Panc1 (cell line): ENCODE data around the gene HIPK2.

ENCODE experiments used
- POLR2AphosphoS5 ChIP-seq: IDR thresholded peaks from 2 replicates; pipeline ENCODE4 v1.6.1; 2012; ENCODE audit warnings: mild to moderate bottlenecking, low read depth, low read length, moderate library complexity
- SIN3A ChIP-seq: IDR thresholded peaks from 2 replicates; pipeline ENCODE4 v1.6.1; 2012; ENCODE audit warnings: low read depth, mild to moderate bottlenecking, low read length, moderate library complexity, borderline replicate concordance; ENCODE audit not compliant: insufficient read depth
- TF ChIP-seq, protein P1 (sequence below): fragments of 450-650 bp; IDR thresholded peaks from 2 replicates; pipeline ENCODE4 v1.5.1; 2017; ENCODE audit warnings: mild to moderate bottlenecking
- TF ChIP-seq, protein P2 (sequence below), 2 experiments: IDR thresholded peaks; 2 replicates each; pipeline ENCODE4 v1.6.1; 2011 to 2012; ENCODE audit warnings: low read depth in 2 of 2, control low read depth in 1 of 2, low read length in 1 of 2, mild to moderate bottlenecking in 1 of 2, moderate library complexity in 1 of 2; ENCODE audit not compliant: insufficient read depth in 1 of 2

DNA sequence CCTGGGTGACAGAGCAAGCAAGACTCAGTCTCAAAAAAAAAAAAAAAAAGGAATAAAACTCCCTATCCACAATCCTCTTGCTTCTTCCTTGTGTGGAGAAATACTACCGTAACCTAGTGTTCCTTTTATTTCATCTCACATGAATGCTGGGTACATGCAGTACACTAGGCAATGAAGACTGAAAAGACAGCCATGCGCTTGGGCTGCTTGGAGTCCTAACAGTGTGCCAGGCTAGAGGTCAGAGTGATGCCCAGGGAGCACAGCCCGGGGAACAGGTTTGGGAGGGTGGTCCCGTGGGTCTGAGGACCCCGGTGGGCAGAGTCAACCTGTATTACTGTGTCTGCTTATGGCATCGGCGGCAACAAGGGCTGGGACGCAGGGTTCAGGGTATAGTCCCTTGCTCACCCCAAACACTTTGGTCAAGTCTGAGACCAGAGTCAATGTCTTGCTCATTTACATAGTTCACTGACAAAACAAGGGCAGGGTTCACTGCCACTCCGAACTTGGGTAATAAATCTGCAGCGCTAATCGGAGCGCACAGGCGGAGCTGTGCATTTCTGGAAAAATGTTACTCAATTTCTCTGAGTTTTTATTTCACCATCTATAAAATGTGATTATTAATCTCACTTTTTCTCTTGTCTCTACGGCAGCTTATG lies 136.3 kb downstream of the HIPK2 start:
- TF ChIP-seq, protein P1, sequence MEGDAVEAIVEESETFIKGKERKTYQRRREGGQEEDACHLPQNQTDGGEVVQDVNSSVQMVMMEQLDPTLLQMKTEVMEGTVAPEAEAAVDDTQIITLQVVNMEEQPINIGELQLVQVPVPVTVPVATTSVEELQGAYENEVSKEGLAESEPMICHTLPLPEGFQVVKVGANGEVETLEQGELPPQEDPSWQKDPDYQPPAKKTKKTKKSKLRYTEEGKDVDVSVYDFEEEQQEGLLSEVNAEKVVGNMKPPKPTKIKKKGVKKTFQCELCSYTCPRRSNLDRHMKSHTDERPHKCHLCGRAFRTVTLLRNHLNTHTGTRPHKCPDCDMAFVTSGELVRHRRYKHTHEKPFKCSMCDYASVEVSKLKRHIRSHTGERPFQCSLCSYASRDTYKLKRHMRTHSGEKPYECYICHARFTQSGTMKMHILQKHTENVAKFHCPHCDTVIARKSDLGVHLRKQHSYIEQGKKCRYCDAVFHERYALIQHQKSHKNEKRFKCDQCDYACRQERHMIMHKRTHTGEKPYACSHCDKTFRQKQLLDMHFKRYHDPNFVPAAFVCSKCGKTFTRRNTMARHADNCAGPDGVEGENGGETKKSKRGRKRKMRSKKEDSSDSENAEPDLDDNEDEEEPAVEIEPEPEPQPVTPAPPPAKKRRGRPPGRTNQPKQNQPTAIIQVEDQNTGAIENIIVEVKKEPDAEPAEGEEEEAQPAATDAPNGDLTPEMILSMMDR: no peak
- TF ChIP-seq, protein P2, sequence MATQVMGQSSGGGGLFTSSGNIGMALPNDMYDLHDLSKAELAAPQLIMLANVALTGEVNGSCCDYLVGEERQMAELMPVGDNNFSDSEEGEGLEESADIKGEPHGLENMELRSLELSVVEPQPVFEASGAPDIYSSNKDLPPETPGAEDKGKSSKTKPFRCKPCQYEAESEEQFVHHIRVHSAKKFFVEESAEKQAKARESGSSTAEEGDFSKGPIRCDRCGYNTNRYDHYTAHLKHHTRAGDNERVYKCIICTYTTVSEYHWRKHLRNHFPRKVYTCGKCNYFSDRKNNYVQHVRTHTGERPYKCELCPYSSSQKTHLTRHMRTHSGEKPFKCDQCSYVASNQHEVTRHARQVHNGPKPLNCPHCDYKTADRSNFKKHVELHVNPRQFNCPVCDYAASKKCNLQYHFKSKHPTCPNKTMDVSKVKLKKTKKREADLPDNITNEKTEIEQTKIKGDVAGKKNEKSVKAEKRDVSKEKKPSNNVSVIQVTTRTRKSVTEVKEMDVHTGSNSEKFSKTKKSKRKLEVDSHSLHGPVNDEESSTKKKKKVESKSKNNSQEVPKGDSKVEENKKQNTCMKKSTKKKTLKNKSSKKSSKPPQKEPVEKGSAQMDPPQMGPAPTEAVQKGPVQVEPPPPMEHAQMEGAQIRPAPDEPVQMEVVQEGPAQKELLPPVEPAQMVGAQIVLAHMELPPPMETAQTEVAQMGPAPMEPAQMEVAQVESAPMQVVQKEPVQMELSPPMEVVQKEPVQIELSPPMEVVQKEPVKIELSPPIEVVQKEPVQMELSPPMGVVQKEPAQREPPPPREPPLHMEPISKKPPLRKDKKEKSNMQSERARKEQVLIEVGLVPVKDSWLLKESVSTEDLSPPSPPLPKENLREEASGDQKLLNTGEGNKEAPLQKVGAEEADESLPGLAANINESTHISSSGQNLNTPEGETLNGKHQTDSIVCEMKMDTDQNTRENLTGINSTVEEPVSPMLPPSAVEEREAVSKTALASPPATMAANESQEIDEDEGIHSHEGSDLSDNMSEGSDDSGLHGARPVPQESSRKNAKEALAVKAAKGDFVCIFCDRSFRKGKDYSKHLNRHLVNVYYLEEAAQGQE (IDR thresholded peaks at IDR 0.05; ENCODE audit: insufficient read depth in 1 of 2, low read depth in 2 of 2, low read length in 1 of 2): no peak
- no peak for TF ChIP-seq POLR2AphosphoS5
- no peak for TF ChIP-seq SIN3A
